ENCODE measurements around the gene ANTXRL. TPM values are rescaled to one million over a fixed set of nuclear protein-coding genes. Genes with fewer than 3 reads are reported as not detected.

Gene ANTXRL
- polyA plus RNA-seq, 1 donor from 2014 or later, result not detected

DNA sequence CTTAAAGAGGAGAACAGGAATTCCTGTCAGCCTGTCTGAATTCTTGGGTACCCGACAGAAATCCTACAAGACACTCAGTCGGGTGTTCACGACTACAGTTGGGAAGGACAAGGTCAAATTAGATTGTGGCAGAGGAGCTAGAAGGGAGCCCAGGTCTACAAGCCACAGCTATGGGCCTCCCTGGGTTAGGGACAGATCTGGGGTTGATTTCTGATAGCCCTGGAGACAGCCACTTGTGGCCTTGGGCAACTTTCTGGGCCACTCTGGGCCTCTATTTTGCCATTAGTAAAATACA lies 39.7 kb upstream of the ANTXRL start:
- Histone ChIP-seq H4K20me1 (ENCODE audit: insufficient read depth) (no peaks in the 10 kb centered on the region), H3K9me3 (ENCODE audit: low read length) (no peaks in the 10 kb centered on the region), H3K79me2 (replicated peaks; ENCODE audit: insufficient read depth, low read length) (no peaks in the 10 kb centered on the region), H3K9ac (ENCODE audit: low read length) (no peak overlapping the region), H3K36me3 (ENCODE audit: insufficient read depth, low read length) (no peaks in the 10 kb centered on the region), H3K9me2 (ENCODE audit: insufficient read depth, low read length) (no peaks in the 10 kb centered on the region), H3K4me2 (ENCODE audit: low read length) (no peak overlapping the region), H2AFZ (ENCODE audit: low read depth, low read length) (no peak overlapping the region), H3K27me3 (ENCODE audit: insufficient read depth, low read depth, low read length) (no peaks in the 10 kb centered on the region), H3K27ac (ENCODE audit: low read length) (no peak overlapping the region), H3K4me3 (ENCODE audit: low read length) (no peak overlapping the region), H3F3A (ENCODE audit: insufficient read depth, low read length, poor library complexity, severe bottlenecking) (no peaks in the 10 kb centered on the region)
- TF ChIP-seq TAF1 (IDR thresholded peaks at IDR 0.05; ENCODE audit: low read depth), result no peak
- TF ChIP-seq, protein P1, sequence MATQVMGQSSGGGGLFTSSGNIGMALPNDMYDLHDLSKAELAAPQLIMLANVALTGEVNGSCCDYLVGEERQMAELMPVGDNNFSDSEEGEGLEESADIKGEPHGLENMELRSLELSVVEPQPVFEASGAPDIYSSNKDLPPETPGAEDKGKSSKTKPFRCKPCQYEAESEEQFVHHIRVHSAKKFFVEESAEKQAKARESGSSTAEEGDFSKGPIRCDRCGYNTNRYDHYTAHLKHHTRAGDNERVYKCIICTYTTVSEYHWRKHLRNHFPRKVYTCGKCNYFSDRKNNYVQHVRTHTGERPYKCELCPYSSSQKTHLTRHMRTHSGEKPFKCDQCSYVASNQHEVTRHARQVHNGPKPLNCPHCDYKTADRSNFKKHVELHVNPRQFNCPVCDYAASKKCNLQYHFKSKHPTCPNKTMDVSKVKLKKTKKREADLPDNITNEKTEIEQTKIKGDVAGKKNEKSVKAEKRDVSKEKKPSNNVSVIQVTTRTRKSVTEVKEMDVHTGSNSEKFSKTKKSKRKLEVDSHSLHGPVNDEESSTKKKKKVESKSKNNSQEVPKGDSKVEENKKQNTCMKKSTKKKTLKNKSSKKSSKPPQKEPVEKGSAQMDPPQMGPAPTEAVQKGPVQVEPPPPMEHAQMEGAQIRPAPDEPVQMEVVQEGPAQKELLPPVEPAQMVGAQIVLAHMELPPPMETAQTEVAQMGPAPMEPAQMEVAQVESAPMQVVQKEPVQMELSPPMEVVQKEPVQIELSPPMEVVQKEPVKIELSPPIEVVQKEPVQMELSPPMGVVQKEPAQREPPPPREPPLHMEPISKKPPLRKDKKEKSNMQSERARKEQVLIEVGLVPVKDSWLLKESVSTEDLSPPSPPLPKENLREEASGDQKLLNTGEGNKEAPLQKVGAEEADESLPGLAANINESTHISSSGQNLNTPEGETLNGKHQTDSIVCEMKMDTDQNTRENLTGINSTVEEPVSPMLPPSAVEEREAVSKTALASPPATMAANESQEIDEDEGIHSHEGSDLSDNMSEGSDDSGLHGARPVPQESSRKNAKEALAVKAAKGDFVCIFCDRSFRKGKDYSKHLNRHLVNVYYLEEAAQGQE (IDR thresholded peaks at IDR 0.05; ENCODE audit: borderline replicate concordance), result no peak
- TF ChIP-seq EP300 (conservative IDR thresholded peaks at IDR 0.05; ENCODE audit: poor library complexity, severe bottlenecking), result no peak
- TF ChIP-seq POLR2AphosphoS5 (IDR thresholded peaks at IDR 0.05), result no peak
- no peak for TF ChIP-seq SMC3 (conservative IDR thresholded peaks at IDR 0.05; ENCODE audit: poor library complexity)
- TF ChIP-seq EZH2 (IDR thresholded peaks at IDR 0.05; ENCODE audit: borderline replicate concordance, insufficient read depth, low read length, poor library complexity, severe bottlenecking), result no peak
- TF ChIP-seq, protein P2, sequence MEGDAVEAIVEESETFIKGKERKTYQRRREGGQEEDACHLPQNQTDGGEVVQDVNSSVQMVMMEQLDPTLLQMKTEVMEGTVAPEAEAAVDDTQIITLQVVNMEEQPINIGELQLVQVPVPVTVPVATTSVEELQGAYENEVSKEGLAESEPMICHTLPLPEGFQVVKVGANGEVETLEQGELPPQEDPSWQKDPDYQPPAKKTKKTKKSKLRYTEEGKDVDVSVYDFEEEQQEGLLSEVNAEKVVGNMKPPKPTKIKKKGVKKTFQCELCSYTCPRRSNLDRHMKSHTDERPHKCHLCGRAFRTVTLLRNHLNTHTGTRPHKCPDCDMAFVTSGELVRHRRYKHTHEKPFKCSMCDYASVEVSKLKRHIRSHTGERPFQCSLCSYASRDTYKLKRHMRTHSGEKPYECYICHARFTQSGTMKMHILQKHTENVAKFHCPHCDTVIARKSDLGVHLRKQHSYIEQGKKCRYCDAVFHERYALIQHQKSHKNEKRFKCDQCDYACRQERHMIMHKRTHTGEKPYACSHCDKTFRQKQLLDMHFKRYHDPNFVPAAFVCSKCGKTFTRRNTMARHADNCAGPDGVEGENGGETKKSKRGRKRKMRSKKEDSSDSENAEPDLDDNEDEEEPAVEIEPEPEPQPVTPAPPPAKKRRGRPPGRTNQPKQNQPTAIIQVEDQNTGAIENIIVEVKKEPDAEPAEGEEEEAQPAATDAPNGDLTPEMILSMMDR (IDR thresholded peaks at IDR 0.05; ENCODE audit: poor library complexity, severe bottlenecking), result no peak
- no peak for TF ChIP-seq RAD21 (conservative IDR thresholded peaks at IDR 0.05)
- no peak for TF ChIP-seq MXI1 (conservative IDR thresholded peaks at IDR 0.05; ENCODE audit: poor library complexity, severe bottlenecking)

DNA sequence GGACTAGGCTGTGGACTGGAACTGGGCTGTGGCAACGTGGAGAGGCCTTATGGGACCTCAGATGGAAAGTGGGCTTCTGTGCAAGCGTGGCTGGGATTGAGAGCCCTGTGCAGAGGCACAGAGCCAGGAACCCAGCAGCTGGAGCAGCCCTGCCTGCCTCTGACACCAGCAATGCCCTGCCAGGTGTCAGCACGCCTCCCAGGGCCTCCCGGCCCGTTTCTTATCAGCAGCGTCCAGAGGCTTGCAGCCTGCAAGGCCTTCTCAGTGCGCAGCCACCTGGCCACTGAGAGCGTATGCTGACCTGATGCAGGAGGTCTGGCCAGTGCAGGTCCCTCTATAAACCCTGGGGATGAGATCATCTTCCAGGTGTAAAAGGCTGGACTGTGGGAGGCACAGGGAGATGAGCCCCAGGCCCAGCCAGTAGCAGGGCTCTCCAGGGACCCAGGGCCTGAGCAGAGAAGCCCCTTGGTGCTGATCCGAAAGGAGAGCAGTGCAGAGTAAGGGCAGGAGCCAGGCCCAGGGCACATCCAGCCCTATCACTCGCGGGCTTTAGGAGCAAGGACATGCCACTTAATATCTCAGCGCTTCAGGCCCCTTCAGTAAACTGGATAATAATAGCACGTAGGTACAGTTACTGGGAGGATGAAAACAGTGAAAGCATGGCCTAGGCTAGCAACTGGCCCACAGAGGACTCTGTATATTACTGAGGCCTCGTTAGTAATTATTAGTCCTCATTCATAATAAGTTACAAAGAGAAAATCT lies 38.8 kb upstream of the ANTXRL start:
- Histone ChIP-seq H3K4me2 (ENCODE audit: low read length) (no peak overlapping the region), H3K27ac (ENCODE audit: low read length) (no peak overlapping the region), H3K4me3 (ENCODE audit: low read length) (no peak overlapping the region), H4K20me1 (ENCODE audit: insufficient read depth) (no peaks in the 10 kb centered on the region), H3K9me3 (ENCODE audit: low read length) (no peaks in the 10 kb centered on the region), H3K27me3 (ENCODE audit: insufficient read depth, low read depth, low read length) (no peaks in the 10 kb centered on the region), H3K9me2 (ENCODE audit: insufficient read depth, low read length) (no peaks in the 10 kb centered on the region), H3K9ac (ENCODE audit: low read length) (no peak overlapping the region), H3K79me2 (replicated peaks; ENCODE audit: insufficient read depth, low read length) (no peaks in the 10 kb centered on the region), H3K36me3 (ENCODE audit: insufficient read depth, low read length) (no peaks in the 10 kb centered on the region), H2AFZ (ENCODE audit: low read depth, low read length) (no peak overlapping the region), H3F3A (ENCODE audit: insufficient read depth, low read length, poor library complexity, severe bottlenecking) (no peaks in the 10 kb centered on the region)
- no peak for TF ChIP-seq EP300 (conservative IDR thresholded peaks at IDR 0.05; ENCODE audit: poor library complexity, severe bottlenecking)
- TF ChIP-seq, protein P2 (IDR thresholded peaks at IDR 0.05; ENCODE audit: poor library complexity, severe bottlenecking), result no peak

All from neural cell (in vitro differentiated cells).